ENCODE results near the gene CHCT1. TPM values are rescaled to one million over a fixed set of nuclear protein-coding genes. Genes with fewer than 3 reads are reported as not detected.

Gene CHCT1
- total RNA-seq, 4 donors from 2014 or later: not detected

- TF ChIP-seq POLR2A (IDR thresholded peaks at IDR 0.05) (no peak), EP300 (IDR thresholded peaks at IDR 0.05) (no peak), CTCF (IDR thresholded peaks at IDR 0.05) (no peak)
- WGBS, 2 donors: 6 to 13% methylated on average over 2 of the region's 2 CpGs
- no peak overlapping the region for H3K4me3 ChIP-seq
- H3K4me1 ChIP-seq: peaks cover 0 to 41% (median 11%) of the 10 kb centered on the region in 4 donors
- H3K9me3 ChIP-seq: no peaks in the 10 kb centered on the region
- no peaks in the 10 kb centered on the region for H3K27me3 ChIP-seq
- no peak overlapping the region for H3K27ac ChIP-seq
- no peaks in the 10 kb centered on the region for H3K36me3 ChIP-seq
- no peak for DNase-seq (ENCODE audit: low spot score in 2 of 2)
Measured at GRCh38 chr17:60439501-60439900, 17.2 kb downstream of the CHCT1 start.

- Histone ChIP-seq H3K27me3 (no peaks in the 10 kb centered on the region), H3K36me3 (peaks cover 0 to 15% (median 0%) of the 10 kb centered on the region in 3 donors), H3K4me1 (peaks cover 0 to 36% (median 11%) of the 10 kb centered on the region in 4 donors), H3K9me3 (no peaks in the 10 kb centered on the region), H3K4me3 (no peak overlapping the region), H3K27ac (peak overlapping the region in 3 of 4 donors; percentile 37 to 68 (median 57))
- DNase-seq (ENCODE audit: low spot score in 2 of 2): no peak
- WGBS, 2 donors: 27 to 31% methylated on average over 6 of the region's 6 CpGs
- no peak for TF ChIP-seq CTCF (IDR thresholded peaks at IDR 0.05)
- no peak for TF ChIP-seq POLR2A (IDR thresholded peaks at IDR 0.05)
- TF ChIP-seq EP300 (IDR thresholded peaks at IDR 0.05): peak; percentile 13 to 22
Measured at GRCh38 chr17:60442271-60443173, 20.2 kb downstream of the CHCT1 start.

- Histone ChIP-seq H3K9me3 (no peaks in the 10 kb centered on the region), H3K27me3 (no peaks in the 10 kb centered on the region), H3K27ac (peak overlapping the region in 2 of 4 donors; percentile 14 to 57), H3K4me1 (peaks cover 0 to 36% (median 11%) of the 10 kb centered on the region in 4 donors), H3K36me3 (peaks cover 0 to 27% (median 0%) of the 10 kb centered on the region in 3 donors), H3K4me3 (no peak overlapping the region)
- 37 to 63% methylated on average over 6 of the region's 6 CpGs for WGBS, 2 donors
- DNase-seq (ENCODE audit: low spot score in 2 of 2): no peak
- TF ChIP-seq EP300 (IDR thresholded peaks at IDR 0.05): no peak
- no peak for TF ChIP-seq POLR2A (IDR thresholded peaks at IDR 0.05)
- no peak for TF ChIP-seq CTCF (IDR thresholded peaks at IDR 0.05)
Measured at GRCh38 chr17:60443713-60444112, 21.4 kb downstream of the CHCT1 start.

GRCh38 chr17:60445144-60445543 lies 22.9 kb downstream of the CHCT1 start:
- Histone ChIP-seq H3K9me3 (no peaks in the 10 kb centered on the region), H3K4me3 (no peak overlapping the region), H3K27ac (no peak overlapping the region), H3K36me3 (peaks cover 0 to 41% (median 2%) of the 10 kb centered on the region in 3 donors), H3K4me1 (peaks cover 0 to 31% (median 11%) of the 10 kb centered on the region in 4 donors), H3K27me3 (no peaks in the 10 kb centered on the region)
- no peak for TF ChIP-seq EP300 (IDR thresholded peaks at IDR 0.05)
- TF ChIP-seq POLR2A (IDR thresholded peaks at IDR 0.05): no peak
- TF ChIP-seq CTCF (IDR thresholded peaks at IDR 0.05): no peak
- no peak for DNase-seq (ENCODE audit: low spot score in 2 of 2)

GRCh38 chr17:60447375-60447774 lies 25.1 kb downstream of the CHCT1 start:
- Histone ChIP-seq H3K4me1 (peaks cover 0 to 21% (median 3%) of the 10 kb centered on the region in 4 donors), H3K4me3 (no peak overlapping the region), H3K27me3 (no peaks in the 10 kb centered on the region), H3K9me3 (no peaks in the 10 kb centered on the region), H3K27ac (no peak overlapping the region), H3K36me3 (peaks cover 0 to 62% (median 2%) of the 10 kb centered on the region in 3 donors)
- 93 to 95% methylated on average over 8 of the region's 8 CpGs for WGBS, 2 donors
- no peak for DNase-seq (ENCODE audit: low spot score in 2 of 2)
- no peak for TF ChIP-seq POLR2A (IDR thresholded peaks at IDR 0.05)
- TF ChIP-seq CTCF (IDR thresholded peaks at IDR 0.05): no peak
- TF ChIP-seq EP300 (IDR thresholded peaks at IDR 0.05): no peak

Data from tibial nerve (tissue), 4 donors.